Osteoblast (primary cell): ENCODE measurements around the gene SMIM36. TPM values are rescaled to one million over a fixed set of nuclear protein-coding genes. Genes with fewer than 3 reads are reported as not detected.
"Not testable (repeated sequence)": the region's sequence is repeated elsewhere in the genome, so short reads cannot be mapped to it uniquely, and the experiment has no call there.

Experiments used
- DNase-seq: peaks from one replicate; pipeline ENCODE4 v3.0.0; 2011; ENCODE audit warnings: low spot score, mixed read lengths; ENCODE audit not compliant: insufficient read length; ENCODE audit errors: missing footprints
- H2AFZ ChIP-seq: 2 replicates; pipeline ENCODE4 v1.6.0; 2011; ENCODE audit warnings: mild to moderate bottlenecking, low read length
- H3K27ac ChIP-seq: 2 replicates; pipeline ENCODE4 v1.5.1; 2011; ENCODE audit warnings: mild to moderate bottlenecking, low read depth, low read length, moderate library complexity
- H3K27me3 ChIP-seq: 2 replicates; pipeline ENCODE4 v1.6.0; 2012; ENCODE audit warnings: mild to moderate bottlenecking, control low read depth, inconsistent platforms, low read length, moderate library complexity; ENCODE audit not compliant: insufficient read depth
- H3K36me3 ChIP-seq: 2 replicates; pipeline ENCODE4 v1.5.1; 2011; ENCODE audit warnings: mild to moderate bottlenecking, low read length, control low read depth, moderate library complexity; ENCODE audit not compliant: insufficient read depth
- H3K4me1 ChIP-seq: 2 replicates; pipeline ENCODE4 v1.5.1; 2011; ENCODE audit warnings: mild to moderate bottlenecking, low read length, control low read depth, moderate library complexity; ENCODE audit not compliant: insufficient read depth
- H3K4me2 ChIP-seq: 2 replicates; pipeline ENCODE4 v1.6.0; 2011; ENCODE audit warnings: mild to moderate bottlenecking, low read length; ENCODE audit not compliant: insufficient read depth
- H3K4me3 ChIP-seq: fragments of 200-600 bp; sonication (generic); 3 replicates; pipeline ENCODE4 v1.5.1; 2012; ENCODE audit warnings: mild to moderate bottlenecking, low read length, inconsistent platforms; ENCODE audit not compliant: insufficient read depth
- H3K79me2 ChIP-seq: 2 replicates; pipeline ENCODE4 v1.6.0; 2012; ENCODE audit warnings: mild to moderate bottlenecking, low read length, control low read depth, inconsistent platforms; ENCODE audit not compliant: insufficient read depth
- H3K9me3 ChIP-seq: 2 replicates; pipeline ENCODE4 v1.5.1; 2011; ENCODE audit warnings: low read depth, low read length, control low read depth
- H4K20me1 ChIP-seq: 2 replicates; pipeline ENCODE4 v1.6.0; 2012; ENCODE audit warnings: mild to moderate bottlenecking, low read length, control low read depth; ENCODE audit not compliant: insufficient read depth
- total RNA-seq: library from RNA; depleted of rRNA; stranded (reverse); fragments of >200 nt; gene quantifications from 2 replicates; pipeline ENCODE4 v1.2.3, GENCODE V29; 2012
- TF ChIP-seq, protein P1 (sequence below): IDR thresholded peaks from 2 replicates; pipeline ENCODE4 v1.5.1; 2011; ENCODE audit warnings: mild to moderate bottlenecking, low read depth, low read length, moderate library complexity; ENCODE audit errors: extremely low read depth

Gene SMIM36
- total RNA-seq, 1 donor: not detected

DNA sequence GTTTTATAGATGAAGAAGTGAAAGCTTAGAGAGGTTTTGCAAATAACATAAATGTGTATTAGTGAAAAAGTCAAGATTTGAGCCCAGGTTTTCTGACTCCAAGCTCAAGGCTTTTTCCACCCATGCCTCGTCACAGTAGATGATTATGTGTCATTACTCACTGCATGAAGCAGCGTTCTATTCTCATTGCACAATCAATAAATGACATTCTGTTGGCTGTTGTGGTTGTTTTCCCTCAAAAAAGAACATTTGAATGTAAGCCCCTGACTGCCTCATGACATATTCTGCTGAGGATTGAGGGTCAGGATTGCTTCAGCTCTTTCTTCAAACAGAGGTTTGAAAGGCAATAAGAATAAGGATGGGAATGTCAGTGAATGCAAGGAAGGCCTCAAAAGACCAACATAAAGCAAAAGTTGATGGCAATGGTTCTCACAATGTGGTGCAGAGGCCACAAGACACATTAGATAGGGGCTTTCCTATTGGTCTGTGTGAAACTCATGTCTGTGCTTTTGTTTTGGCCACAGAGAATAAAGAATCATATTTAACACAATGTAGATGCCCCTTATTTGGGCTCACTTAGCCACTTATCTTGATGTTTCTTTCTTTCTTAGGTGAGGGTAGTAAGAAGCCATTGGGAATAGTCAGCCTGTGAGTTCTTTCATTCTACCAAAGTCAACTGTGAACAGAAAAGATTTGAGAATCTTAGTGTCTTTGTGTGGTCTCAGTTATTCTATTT is 84.2 kb downstream of the SMIM36 start:
- Histone ChIP-seq H3K4me3 (no peak overlapping the region), H3K79me2 (no peaks in the 10 kb centered on the region), H3K36me3 (no peaks in the 10 kb centered on the region), H4K20me1 (no peaks in the 10 kb centered on the region), H3K4me1 (peaks cover 10% of the 10 kb centered on the region), H3K9me3 (no peaks in the 10 kb centered on the region), H3K27me3 (peaks cover 22% of the 10 kb centered on the region), H3K27ac (peak overlapping the region; percentile 30), H2AFZ (peak overlapping the region; percentile 6), H3K4me2 (no peak overlapping the region)
- TF ChIP-seq, protein P1, sequence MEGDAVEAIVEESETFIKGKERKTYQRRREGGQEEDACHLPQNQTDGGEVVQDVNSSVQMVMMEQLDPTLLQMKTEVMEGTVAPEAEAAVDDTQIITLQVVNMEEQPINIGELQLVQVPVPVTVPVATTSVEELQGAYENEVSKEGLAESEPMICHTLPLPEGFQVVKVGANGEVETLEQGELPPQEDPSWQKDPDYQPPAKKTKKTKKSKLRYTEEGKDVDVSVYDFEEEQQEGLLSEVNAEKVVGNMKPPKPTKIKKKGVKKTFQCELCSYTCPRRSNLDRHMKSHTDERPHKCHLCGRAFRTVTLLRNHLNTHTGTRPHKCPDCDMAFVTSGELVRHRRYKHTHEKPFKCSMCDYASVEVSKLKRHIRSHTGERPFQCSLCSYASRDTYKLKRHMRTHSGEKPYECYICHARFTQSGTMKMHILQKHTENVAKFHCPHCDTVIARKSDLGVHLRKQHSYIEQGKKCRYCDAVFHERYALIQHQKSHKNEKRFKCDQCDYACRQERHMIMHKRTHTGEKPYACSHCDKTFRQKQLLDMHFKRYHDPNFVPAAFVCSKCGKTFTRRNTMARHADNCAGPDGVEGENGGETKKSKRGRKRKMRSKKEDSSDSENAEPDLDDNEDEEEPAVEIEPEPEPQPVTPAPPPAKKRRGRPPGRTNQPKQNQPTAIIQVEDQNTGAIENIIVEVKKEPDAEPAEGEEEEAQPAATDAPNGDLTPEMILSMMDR: no peak
- DNase-seq: peak; percentile 75

DNA sequence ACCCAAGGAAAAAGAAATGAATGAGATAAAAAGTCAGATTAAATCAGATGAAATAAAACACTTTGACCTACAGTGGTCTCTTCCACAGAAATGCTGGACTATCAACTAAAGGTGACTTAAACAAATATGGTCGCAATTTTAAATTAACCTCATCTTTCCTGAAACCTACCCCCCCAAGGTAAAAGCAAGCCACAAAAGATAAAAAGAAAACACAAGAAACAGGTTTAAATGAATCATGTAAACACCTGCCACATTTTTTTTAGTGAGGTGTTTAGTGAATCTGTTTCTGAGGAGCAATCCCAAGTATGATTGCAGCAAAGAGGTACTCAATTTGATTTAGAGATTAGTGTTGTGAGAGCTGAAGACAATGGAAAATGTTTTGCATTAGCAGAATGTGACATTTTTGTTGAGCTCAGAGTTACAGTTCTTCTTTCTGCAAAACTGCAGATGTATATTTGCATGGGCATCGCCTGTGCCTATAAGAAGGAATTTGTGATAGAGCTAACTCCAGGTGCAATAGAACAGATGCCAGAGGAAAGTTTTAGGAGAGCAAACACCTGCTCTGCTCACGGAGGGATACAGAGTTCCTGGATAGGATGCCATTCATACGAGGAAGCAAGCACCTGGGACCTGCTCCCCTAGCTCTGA is 86.2 kb downstream of the SMIM36 start:
- H2AFZ ChIP-seq: no peak overlapping the region
- H3K4me3 ChIP-seq: no peak overlapping the region
- peaks cover 22% of the 10 kb centered on the region for H3K27me3 ChIP-seq
- H3K36me3 ChIP-seq: no peaks in the 10 kb centered on the region
- no peaks in the 10 kb centered on the region for H3K9me3 ChIP-seq
- no peak overlapping the region for H3K4me2 ChIP-seq
- peaks cover 18% of the 10 kb centered on the region for H3K4me1 ChIP-seq
- H3K79me2 ChIP-seq: peaks cover 14% of the 10 kb centered on the region
- H3K27ac ChIP-seq: no peak overlapping the region
- no peak for DNase-seq
- H4K20me1 ChIP-seq: no peaks in the 10 kb centered on the region
- TF ChIP-seq, protein P1: no peak

DNA sequence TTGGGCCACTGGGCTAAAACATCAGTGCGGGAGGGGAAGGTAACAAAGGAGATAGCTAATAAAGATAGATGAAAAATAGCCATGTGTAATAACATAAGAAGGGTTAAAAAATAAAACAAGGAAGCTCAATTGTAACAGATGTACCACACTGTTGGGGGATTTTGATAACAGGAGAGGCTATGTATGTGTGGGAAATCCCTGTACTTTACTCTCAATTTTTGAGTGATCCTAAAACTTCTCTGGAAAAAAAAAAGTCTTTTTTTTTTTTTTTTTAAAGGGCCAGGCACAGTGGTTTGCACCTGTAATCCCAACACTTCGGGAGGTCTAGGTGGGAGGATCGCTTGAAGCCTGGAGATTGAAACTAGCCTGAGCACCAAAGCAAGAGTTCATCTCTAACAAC is 87.7 kb downstream of the SMIM36 start:
- H3K4me2 ChIP-seq: no peak overlapping the region
- H3K79me2 ChIP-seq: peaks cover 16% of the 10 kb centered on the region
- peaks cover 19% of the 10 kb centered on the region for H3K4me1 ChIP-seq
- no peak overlapping the region for H2AFZ ChIP-seq
- H3K27me3 ChIP-seq: peaks cover 22% of the 10 kb centered on the region
- no peak for DNase-seq
- no peak overlapping the region for H3K27ac ChIP-seq
- no peaks in the 10 kb centered on the region for H3K36me3 ChIP-seq
- H3K9me3 ChIP-seq: no peaks in the 10 kb centered on the region
- H3K4me3 ChIP-seq: no peak overlapping the region
- H4K20me1 ChIP-seq: no peaks in the 10 kb centered on the region
- TF ChIP-seq, protein P1: no peak

DNA sequence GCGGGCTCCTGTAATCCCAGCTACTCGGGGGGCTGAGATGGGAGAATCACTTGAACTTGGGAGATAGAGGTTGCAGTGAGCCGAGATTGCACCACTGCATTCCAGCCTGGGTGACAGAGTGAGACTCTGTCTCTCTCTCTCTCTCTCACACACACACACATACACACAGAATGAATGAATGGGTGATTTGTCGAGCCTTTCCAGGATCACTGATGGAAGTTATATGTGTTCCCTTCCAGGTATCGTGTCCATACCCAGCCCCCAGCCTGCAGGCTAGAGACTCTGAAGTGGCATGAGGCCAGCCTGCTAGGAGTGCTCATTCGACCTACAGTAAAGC is 88.5 kb downstream of the SMIM36 start:
- H2AFZ ChIP-seq, H3K4me2 ChIP-seq, H3K9me3 ChIP-seq, H3K4me3 ChIP-seq, H3K36me3 ChIP-seq, DNase-seq, H3K27ac ChIP-seq, H4K20me1 ChIP-seq: not testable (repeated sequence)
- Histone ChIP-seq H3K27me3 (peaks cover 22% of the 10 kb centered on the region), H3K4me1 (peaks cover 19% of the 10 kb centered on the region), H3K79me2 (peaks cover 16% of the 10 kb centered on the region)
